Heart left ventricle (tissue), 16 donors: ENCODE measurements around the gene DMXL2. TPM values are rescaled to one million over a fixed set of nuclear protein-coding genes. Genes with fewer than 3 reads are reported as not detected.

ENCODE experiments used
- ATAC-seq, 4 donors: fragments of 200-7000 bp; cut with Tn5 transposase; one replicate each; pipeline ENCODE4 v1.9.1; 2020 to 2022; ENCODE audit warnings: moderate library complexity in 4 of 4, mild to moderate bottlenecking in 3 of 4, moderate number of reproducible peaks in 1 of 4
- DNase-seq, 5 donors: peaks; one replicate each; pipeline ENCODE4 v3.0.0-alpha.2; 2020
- H3K27ac ChIP-seq, 12 donors: fragments of 200-600 bp; sonication (generic) in 4 of 12; one replicate each; pipeline versions ENCODE4 v1.5.0 to v1.8.0; 2016 to 2022; ENCODE audit warnings: mild to moderate bottlenecking in 2 of 12
- H3K27me3 ChIP-seq, 9 donors: fragments of 200-600 bp; sonication (generic) in 2 of 9; one replicate each; pipeline versions ENCODE4 v1.5.1 to v1.8.0; 2016 to 2022; ENCODE audit warnings: mild to moderate bottlenecking in 3 of 9
- H3K36me3 ChIP-seq, 9 donors: fragments of 200-600 bp; sonication (generic) in 2 of 9; one replicate each; pipeline versions ENCODE4 v1.5.0 to v1.8.0; 2018 to 2022; ENCODE audit warnings: mild to moderate bottlenecking in 2 of 9
- H3K4me1 ChIP-seq, 12 donors: fragments of 200-600 bp; sonication (generic) in 4 of 12; one replicate each; pipeline versions ENCODE4 v1.5.0 to v1.8.0; 2016 to 2022; ENCODE audit warnings: mild to moderate bottlenecking in 3 of 12
- H3K4me3 ChIP-seq, 12 donors: fragments of 200-600 bp; sonication (generic) in 4 of 12; one replicate each; pipeline versions ENCODE4 v1.5.0 to v1.8.0; 2017 to 2022; ENCODE audit warnings: mild to moderate bottlenecking in 9 of 12, moderate library complexity in 4 of 12
- H3K9me3 ChIP-seq, 12 donors: fragments of 200-600 bp; sonication (generic) in 4 of 12; one replicate each; pipeline versions ENCODE4 v1.5.0 to v1.8.0; 2016 to 2022; ENCODE audit warnings: mild to moderate bottlenecking in 1 of 12
- POLR2A ChIP-seq, 2 donors: fragments of 450-650 bp; IDR thresholded peaks; one replicate each; pipeline ENCODE4 v1.6.1; 2017; ENCODE audit warnings: antibody characterized with exemption in 2 of 2, mild to moderate bottlenecking in 2 of 2, moderate library complexity in 2 of 2
- WGBS, 4 donors: extraction: QIAGEN DNeasy Blood & Tissue Kit in 2 of 4; methylation state at CpG; one replicate each; pipeline versions ENCODE4 v1.1.5 to v1.1.7; 2013 to 2018; 5-methylcytosine and 5-hydroxymethylcytosine counted together
- intact Hi-C, 10 donors: fragments of 100-400 bp; cut with DNase I; formaldehyde crosslinking; loops; one replicate each; pipeline versions ENCODE4 v1.11.1 to v1.14.2; 2022
- polyA plus RNA-seq, 2 donors: library from polyadenylated mRNA; stranded (reverse); fragments of 200-250 nt; gene quantifications; one replicate each; pipeline ENCODE4 v1.2.3, GENCODE V29; 2013
- total RNA-seq, 9 donors: library from RNA; depleted of rRNA in 2 of 9; stranded (reverse); fragments of >200 nt in 2 of 9; fragmentation: NEBNext Ultra II Directional in 3 of 9; extraction: Animal tissue kit (Norgen Biotek cat#: 25700) in 3 of 9; gene quantifications; one replicate each; pipeline versions ENCODE4 v1.1.0 to v1.2.4, GENCODE V29; 2016 to 2023
- TF ChIP-seq, protein P1 (sequence below), 12 donors: fragments of 200-600 bp; sonication (generic) in 4 of 12; IDR thresholded peaks; one replicate each; pipeline versions ENCODE4 v1.5.0 to v1.8.0; 2018 to 2022; ENCODE audit warnings: antibody characterized with exemption in 12 of 12, mild to moderate bottlenecking in 5 of 12
- donor health status: ischemic (EF 13 %, LVEDD 7.1; RV severe dilation, severe dysfunction).
- donor health status: healthy with polysubstance abuse.
- donor health status: DM: no; HTN: yes; CAD: no.
- donor health status: DM: no; HTN: no; CAD: no.
- donor health status: ischemic (EF 25% LVEDD 6.9; RV normal size, moderate dysfunction).
- donor health status: ischemic (EF 25% LVEDD 5.7; RV mildly dilated, moderate dysfunction).
- donor health status: healthy.
- donor health status: DM: yes; HTN: yes; CAD: no.
- donor health status: ischemic (EF 35%, LVEDD 5.7; RV mildly dilated, moderate dysfunction).
- donor health status: nonischemic (EF 11% LVEDD 7.7; RV severe dilation, severe dysfunction).
- donor health status: DM: yes; HTN: yes; CAD: no.
- donor health status: PGD.
- donor health status: ischemic (EF 29% LVEDD 5.4; RV normal size, mild dysfunction).
- donor health status: nonischemic (EF 23%, LVEDD 6.1; RV moderate dilation, normal function).

The DMXL2 gene
- total and polyA plus RNA-seq, 11 donors: 4.5 to 33.5 (median 7.7) TPM

- DNase-seq (no peak), ATAC-seq (no peak)
- no peak for TF ChIP-seq POLR2A (IDR thresholded peaks at IDR 0.05)
- TF ChIP-seq, protein P1, sequence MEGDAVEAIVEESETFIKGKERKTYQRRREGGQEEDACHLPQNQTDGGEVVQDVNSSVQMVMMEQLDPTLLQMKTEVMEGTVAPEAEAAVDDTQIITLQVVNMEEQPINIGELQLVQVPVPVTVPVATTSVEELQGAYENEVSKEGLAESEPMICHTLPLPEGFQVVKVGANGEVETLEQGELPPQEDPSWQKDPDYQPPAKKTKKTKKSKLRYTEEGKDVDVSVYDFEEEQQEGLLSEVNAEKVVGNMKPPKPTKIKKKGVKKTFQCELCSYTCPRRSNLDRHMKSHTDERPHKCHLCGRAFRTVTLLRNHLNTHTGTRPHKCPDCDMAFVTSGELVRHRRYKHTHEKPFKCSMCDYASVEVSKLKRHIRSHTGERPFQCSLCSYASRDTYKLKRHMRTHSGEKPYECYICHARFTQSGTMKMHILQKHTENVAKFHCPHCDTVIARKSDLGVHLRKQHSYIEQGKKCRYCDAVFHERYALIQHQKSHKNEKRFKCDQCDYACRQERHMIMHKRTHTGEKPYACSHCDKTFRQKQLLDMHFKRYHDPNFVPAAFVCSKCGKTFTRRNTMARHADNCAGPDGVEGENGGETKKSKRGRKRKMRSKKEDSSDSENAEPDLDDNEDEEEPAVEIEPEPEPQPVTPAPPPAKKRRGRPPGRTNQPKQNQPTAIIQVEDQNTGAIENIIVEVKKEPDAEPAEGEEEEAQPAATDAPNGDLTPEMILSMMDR (IDR thresholded peaks at IDR 0.05): no peak
- Histone ChIP-seq H3K4me3 (no peak overlapping the region), H3K4me1 (no peaks in the 10 kb centered on the region), H3K27ac (no peak overlapping the region), H3K36me3 (peaks cover 0 to 50% (median 5%) of the 10 kb centered on the region in 9 donors), H3K27me3 (no peaks in the 10 kb centered on the region), H3K9me3 (no peaks in the 10 kb centered on the region)
- intact Hi-C loops: no loop called here
- 75 to 87% (median 80%) methylated on average over 1 of the region's 1 CpG for WGBS, 4 donors
Observed at GRCh38 chr15:51496246-51496645, 126.3 kb downstream of the DMXL2 start.

DNA sequence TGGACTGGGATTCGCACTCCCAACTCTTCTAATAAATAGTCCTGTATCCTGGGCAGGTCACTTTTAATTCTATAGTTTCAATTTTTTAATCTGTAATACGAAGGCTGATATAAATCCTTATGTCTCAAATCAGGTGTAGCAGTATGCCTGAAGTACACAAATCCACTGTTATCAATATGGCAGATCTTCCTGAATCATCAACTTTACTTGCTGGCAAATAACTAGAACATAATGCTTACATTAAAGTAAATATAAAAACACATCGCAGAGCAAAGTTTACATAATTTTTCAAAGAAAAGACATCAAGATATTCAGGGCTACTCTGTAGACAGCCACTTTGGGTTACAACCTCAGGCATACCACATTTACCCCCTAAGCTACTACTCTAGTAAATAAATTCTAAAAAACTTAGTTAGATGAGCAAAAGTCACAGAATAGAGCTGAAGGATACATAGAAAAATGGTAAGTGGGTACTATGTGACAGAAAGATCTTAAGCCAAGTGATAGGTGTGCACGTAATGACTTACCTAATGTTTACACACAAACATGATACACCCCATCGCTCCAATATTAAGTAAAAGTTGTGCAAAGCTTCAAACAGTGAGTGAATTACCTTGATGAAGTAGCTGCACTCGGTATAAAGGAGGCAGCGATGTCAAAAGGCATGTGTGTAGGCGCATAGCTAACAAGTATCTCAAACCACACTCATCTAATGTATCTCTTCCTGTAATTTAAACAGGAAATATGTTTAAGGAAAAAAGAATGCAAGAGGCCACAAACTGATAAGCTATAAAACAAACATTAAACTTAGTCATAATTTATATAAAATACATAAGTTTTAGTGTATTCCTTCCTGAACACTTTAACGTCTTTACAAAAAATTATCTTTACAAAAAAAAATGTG is 127.9 kb downstream of the DMXL2 start:
- Histone ChIP-seq H3K9me3 (no peaks in the 10 kb centered on the region), H3K4me1 (no peaks in the 10 kb centered on the region), H3K27ac (no peak overlapping the region), H3K36me3 (peaks cover 0 to 58% (median 5%) of the 10 kb centered on the region in 9 donors), H3K27me3 (no peaks in the 10 kb centered on the region), H3K4me3 (no peak overlapping the region)
- 85 to 89% (median 86%) methylated on average over 9 of the region's 9 CpGs for WGBS, 4 donors
- TF ChIP-seq, protein P1 (IDR thresholded peaks at IDR 0.05): no peak
- ATAC-seq: no peak
- intact Hi-C loops: no loop called here
- no peak for DNase-seq

- peaks cover 0 to 58% (median 5%) of the 10 kb centered on the region in 9 donors for H3K36me3 ChIP-seq
- TF ChIP-seq, protein P1 (IDR thresholded peaks at IDR 0.05): no peak
- no peak for TF ChIP-seq POLR2A (IDR thresholded peaks at IDR 0.05)
- intact Hi-C loops: no loop called here
- WGBS, 4 donors: 98 to 99% (median 99%) methylated on average over 2 of the region's 2 CpGs
- H3K27ac ChIP-seq: no peak overlapping the region
- ATAC-seq: no peak
- no peak overlapping the region for H3K4me3 ChIP-seq
- no peaks in the 10 kb centered on the region for H3K9me3 ChIP-seq
- H3K4me1 ChIP-seq: no peaks in the 10 kb centered on the region
- DNase-seq: no peak
- no peaks in the 10 kb centered on the region for H3K27me3 ChIP-seq
Observed at GRCh38 chr15:51493892-51494291, 128.7 kb downstream of the DMXL2 start.

DNA sequence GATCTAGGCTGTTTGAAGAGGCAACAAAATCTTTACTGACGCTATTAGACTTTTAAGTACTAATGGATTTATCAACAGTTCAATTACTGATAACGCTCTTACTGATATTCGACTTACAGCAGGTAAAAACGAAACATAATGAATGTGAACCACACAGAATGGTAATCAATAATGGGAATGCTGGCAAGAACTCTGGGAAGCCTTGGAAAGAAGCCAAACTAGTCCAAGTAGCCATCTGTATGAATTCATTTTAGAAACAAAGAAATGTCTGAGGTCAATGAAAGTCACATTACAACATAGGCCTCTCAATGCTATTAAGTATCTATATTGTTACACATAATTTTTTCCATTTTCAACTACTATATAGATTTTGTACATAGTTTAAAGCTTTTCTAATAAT is 130.0 kb downstream of the DMXL2 start:
- WGBS, 4 donors: 87 to 90% (median 89%) methylated on average over 4 of the region's 4 CpGs
- no peak for ATAC-seq

More for the DNA sequence above, 130.0 kb downstream of the DMXL2 start:
- no peaks in the 10 kb centered on the region for H3K9me3 ChIP-seq
- no peak overlapping the region for H3K4me3 ChIP-seq
- DNase-seq: no peak
- no peak overlapping the region for H3K27ac ChIP-seq
- H3K36me3 ChIP-seq: peaks cover 0 to 59% (median 17%) of the 10 kb centered on the region in 9 donors
- intact Hi-C loops: no loop called here
- TF ChIP-seq POLR2A (IDR thresholded peaks at IDR 0.05): no peak
- TF ChIP-seq, protein P1 (IDR thresholded peaks at IDR 0.05): no peak
- H3K27me3 ChIP-seq: no peaks in the 10 kb centered on the region
- H3K4me1 ChIP-seq: no peaks in the 10 kb centered on the region
